Placental epithelial cell (primary cell): ENCODE measurements around the gene EMC10. TPM values are rescaled to one million over a fixed set of nuclear protein-coding genes. Genes with fewer than 3 reads are reported as not detected.

Source experiments
- total RNA-seq: library from RNA; depleted of rRNA; stranded (reverse); fragments of >200 nt; gene quantifications from 2 replicates; pipeline ENCODE4 v1.2.3, GENCODE V29; 2012

The EMC10 gene
- total RNA-seq: 45.1 and 103 TPM in 2 replicates

DNA sequence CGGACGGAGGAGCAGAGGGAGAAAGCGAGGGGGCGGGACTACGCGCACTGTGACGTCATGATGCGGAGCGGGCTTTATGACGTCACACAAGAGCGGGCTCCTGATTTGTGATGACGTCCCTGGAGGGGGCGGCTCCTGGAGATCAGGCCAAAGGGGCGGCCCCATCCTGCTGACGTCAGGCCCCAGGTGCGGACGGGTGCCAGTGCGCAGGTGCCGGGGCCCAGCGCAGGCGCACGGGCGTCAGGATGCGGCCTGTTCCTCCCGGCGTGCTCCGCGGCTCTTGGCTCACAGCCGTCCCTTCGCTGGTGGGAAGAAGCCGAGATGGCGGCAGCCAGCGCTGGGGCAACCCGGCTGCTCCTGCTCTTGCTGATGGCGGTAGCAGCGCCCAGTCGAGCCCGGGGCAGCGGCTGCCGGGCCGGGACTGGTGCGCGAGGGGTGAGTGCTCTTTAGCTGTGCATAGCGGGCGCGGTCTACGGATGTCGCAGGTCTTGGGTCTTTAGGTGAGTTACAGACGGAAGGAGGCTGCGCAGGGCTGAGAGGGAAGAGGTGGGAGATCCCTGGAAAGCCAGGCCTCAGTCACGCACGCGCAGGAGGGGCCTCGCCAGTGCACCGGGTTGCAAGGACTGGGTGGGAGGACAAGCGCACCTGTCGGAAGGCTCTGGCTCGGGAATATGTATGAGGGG, at the start of gene EMC10, which contains the start of gene GARIN5A:
EMC10 (plus strand) TSS at position 284 of the 683 bp plus-strand sequence; CDS start at position 322, 38 bp downstream.
GARIN5A (minus strand) TSS at position 625 of the 683 bp plus-strand sequence; CDS start at position 165, 460 bp downstream.

DNA sequence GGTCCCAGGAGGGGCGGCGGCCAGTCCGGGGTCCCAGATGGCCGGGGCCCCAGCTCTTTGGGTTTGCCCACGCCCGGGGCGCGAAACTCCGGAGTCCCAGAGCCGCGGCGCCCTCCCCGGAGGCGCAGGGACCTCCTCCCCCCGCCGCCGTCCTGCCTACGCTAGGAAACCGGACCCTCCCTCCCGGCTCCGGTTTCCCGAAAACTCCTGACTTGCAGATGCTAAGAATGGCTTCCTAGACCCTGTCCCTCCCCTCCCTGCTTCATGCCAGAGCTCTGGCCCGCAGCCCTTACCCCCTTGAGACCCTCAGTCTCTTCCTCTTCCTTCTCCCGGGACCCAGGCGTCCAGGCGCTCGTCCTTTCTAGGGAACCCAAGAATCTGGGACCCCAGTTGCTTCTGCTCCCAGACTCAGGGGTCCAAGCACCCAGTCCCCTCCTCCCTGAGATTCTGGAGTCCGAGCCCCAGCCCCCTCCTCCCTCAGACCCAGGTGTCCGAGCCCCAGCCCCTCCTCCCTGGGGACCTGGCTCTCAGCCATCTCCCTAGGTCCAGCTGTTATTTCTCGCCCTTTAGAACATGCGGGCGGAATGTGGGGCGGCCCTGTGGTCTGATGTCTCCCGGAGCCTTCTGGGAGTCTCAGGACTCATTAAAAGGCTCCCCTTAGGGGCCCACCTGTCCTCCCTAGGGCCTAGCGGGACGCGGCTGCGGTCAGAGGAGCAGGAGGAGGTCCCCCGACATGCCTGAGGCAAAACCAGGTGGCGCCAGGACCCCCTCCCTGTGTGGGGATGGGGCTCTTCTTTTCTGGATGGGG, 43.9 kb upstream of the EMC10 start, which contains the start of gene MYBPC2:
MYBPC2 (plus strand) TSS at position 672 of the 808 bp plus-strand sequence; CDS start at position 734, 62 bp downstream.

GRCh38 chr19:50511069-50511822, 34.9 kb downstream of the EMC10 start, which contains the start of gene JOSD2:
Gene JOSD2, minus strand, starts transcription at chr19:50511191. Its CDS starts 760 bp downstream, at chr19:50510431.

GRCh38 chr19:50513746-50514345, 37.5 kb downstream of the EMC10 start, which contains the start of gene ASPDH:
Gene ASPDH, minus strand, starts transcription at chr19:50513913. Its CDS starts 90 bp downstream, at chr19:50513823.

Other genes with a start within 250 kb of the EMC10 start
- 2.4 and 3.9 TPM in 2 replicates for gene KCNC3, start 147.1 kb upstream of the EMC10 start, total RNA-seq
- gene NAPSA, start 110.9 kb upstream of the EMC10 start, total RNA-seq: under 0.01 and 0.39 TPM in 2 replicates
- 63.3 and 65.6 TPM in 2 replicates for gene NR1H2, start 100.0 kb upstream of the EMC10 start, total RNA-seq
- 37.8 and 45.5 TPM in 2 replicates for gene POLD1, start 92.2 kb upstream of the EMC10 start, total RNA-seq
- gene SPIB, start 57.6 kb upstream of the EMC10 start, total RNA-seq: 0.11 TPM in 1 of 2 replicates, not detected in the other
- under 0.01 TPM in 1 of 2 replicates, not detected in the other for gene MYBPC2, start 43.6 kb upstream of the EMC10 start, total RNA-seq
- gene GARIN5A, start 341 bp downstream of the EMC10 start, total RNA-seq: 1.2 and 1.6 TPM in 2 replicates
- gene JOSD2, start 34.7 kb downstream of the EMC10 start, total RNA-seq: 37.5 and 53.0 TPM in 2 replicates
- gene ASPDH, start 37.4 kb downstream of the EMC10 start, total RNA-seq: not detected in 2 replicates
- gene LRRC4B, start 91.9 kb downstream of the EMC10 start, total RNA-seq: not detected in 2 replicates
- not detected in 2 replicates for gene SYT3, start 163.4 kb downstream of the EMC10 start, total RNA-seq
- gene C19orf81, start 172.9 kb downstream of the EMC10 start, total RNA-seq: not detected in 2 replicates
- gene SHANK1, start 243.3 kb downstream of the EMC10 start, total RNA-seq: not detected in 2 replicates
- gene CLEC11A, start 246.9 kb downstream of the EMC10 start, total RNA-seq: 0.43 and 0.79 TPM in 2 replicates